GM21447 (cell line): Measurements from ENCODE around the gene TMCO6.

ENCODE experiments used
- ATAC-seq: cut with Tn5 transposase; IDR thresholded peaks from one replicate; pipeline ENCODE4 v1.9.1; 2021; ENCODE audit not compliant: unreplicated experiment

TMCO6 gene

GRCh38 chr5:140672455-140673186, 33.4 kb downstream of the TMCO6 start:
- no peak for ATAC-seq

DNA sequence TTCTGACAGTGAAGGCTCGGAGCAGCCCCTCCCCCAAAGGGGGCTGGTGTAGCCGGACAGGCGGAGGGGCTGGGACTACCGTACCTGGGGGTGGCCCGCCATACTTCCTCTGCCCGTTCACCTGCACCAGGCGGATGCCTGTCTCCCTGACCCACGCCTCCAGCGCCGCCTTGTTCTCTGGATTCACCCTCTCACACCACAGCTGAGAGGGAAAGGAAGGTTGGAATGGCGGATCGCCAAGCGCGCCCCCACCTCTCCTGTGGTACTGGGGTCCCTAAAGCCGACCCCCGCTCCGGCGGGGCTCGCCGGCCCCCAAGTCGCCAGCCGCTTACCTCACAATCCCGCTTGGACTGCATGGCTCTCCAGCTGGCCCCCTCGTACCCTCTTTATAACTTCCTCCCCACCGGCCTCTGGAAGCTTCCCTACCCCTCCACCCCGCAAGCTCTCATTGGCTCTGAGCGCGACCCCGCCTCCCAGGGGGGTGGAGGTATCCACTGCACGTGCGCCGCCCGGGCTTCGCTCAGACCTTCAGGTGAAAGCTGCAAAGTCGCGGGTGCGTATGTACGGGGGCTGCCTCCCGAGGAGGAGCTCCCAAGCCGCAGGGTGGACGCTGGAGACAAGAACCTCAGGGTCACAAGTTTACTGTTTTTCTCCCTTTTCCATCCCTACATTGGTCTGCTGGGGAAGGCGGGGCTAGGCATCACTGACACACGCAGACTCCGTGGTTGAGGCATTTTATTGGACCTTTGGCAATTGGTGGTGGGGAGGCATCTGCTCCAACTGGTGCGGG, 34.1 kb downstream of the TMCO6 start, which contains the start of gene DND1:
Gene DND1, minus strand, starts transcription at position 390 of the 790 bp plus-strand sequence. Its CDS starts 34 bp downstream, at position 356.
- ATAC-seq, result no peak

DNA sequence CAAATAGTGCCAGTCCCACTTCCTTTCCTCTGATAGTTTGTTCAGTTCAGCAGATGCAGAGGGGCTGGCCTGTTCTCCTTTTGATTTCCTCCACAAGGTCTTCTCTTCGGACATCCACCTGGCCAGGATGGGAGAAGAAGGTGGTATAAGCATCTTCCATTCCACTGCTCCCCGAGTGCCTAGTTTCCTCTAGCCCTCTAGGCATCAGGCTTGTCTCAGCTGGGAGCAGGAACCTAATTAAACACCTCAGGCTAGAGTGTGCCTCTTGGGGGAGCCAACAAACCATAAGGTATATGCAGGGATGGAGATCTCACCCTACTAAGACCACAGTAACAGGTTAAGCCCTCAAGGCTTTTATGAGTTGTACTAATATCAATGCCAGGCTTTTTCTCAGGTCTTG, 35.0 kb downstream of the TMCO6 start:
- no peak for ATAC-seq

DNA sequence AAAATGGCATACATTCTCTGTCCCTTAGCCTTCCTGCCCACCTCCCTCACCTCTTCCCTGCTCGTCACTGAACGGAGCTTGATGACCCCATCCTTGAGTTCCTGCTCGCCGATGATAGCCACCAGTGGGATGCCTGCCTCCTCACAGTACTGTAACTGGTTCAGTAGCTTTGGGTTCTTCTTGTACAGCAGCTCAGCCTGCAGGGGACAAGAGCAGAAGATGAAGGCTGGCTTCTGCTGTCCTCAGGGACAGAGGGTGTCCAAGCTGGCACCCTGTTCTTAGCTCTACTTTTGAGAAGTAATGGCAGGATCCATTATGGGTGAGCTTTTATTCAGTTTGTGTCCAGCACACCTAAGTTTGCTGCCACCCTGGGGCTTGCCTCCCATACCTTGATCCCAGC, 35.4 kb downstream of the TMCO6 start:
- ATAC-seq, result no peak

DNA sequence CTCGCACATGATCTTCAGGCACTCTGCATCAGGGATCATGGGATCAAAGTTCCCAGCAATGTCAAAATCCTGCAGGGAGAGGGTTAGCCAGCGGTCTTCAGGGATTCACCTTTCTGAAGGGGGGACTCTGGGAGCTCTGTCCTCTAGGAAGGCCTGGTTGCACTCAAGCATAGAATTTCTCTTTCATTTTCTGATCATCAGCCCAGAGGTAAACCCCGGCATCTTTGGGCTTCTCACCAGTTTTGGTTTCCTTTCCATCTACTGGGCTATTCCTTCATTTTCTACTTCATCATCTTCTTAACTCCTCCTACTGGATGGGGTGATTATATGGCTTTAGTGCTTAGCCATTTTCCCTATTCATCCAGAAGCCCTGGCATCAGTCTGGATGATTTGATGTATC, 38.7 kb downstream of the TMCO6 start:
- ATAC-seq, result peak; percentile 78

GRCh38 chr5:140678993-140679392, 39.7 kb downstream of the TMCO6 start:
- no peak for ATAC-seq

DNA sequence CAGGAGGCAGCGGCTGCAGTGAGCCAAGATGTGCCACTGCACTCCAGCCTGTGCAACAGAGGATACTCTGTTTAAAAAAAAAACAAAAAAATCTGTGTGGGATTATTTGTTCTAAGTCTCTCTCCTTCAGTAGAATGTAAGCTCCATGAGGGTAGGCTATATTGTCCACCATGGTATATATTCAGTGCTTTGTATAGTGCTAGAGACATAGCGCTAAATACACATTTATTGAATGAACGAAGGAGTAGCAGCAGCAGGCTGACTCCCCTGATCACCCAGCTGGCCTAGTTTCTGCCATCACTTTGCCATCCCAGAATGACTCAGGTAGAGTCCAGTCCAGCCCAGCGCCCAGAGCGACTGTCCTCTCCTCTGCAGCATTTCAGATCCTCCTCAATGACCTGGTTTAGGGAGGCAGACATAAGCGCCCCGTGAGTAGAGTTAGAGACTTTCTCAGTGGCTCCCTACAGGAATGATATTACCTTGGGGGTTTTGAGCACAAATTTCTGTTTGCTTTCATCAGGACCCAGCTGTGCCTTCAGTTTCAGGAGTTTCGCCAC, 51.2 kb downstream of the TMCO6 start:
- no peak for ATAC-seq

- peak; percentile 98 for ATAC-seq
Observed at GRCh38 chr5:140690941-140691924, 52.0 kb downstream of the TMCO6 start, which contains the start of the genes HARS1 and HARS2. HARS1 (minus strand) TSS chr5:140691370; CDS start chr5:140691304, 66 bp downstream. HARS2 (plus strand) TSS chr5:140691455; CDS start chr5:140691649, 194 bp downstream.

DNA sequence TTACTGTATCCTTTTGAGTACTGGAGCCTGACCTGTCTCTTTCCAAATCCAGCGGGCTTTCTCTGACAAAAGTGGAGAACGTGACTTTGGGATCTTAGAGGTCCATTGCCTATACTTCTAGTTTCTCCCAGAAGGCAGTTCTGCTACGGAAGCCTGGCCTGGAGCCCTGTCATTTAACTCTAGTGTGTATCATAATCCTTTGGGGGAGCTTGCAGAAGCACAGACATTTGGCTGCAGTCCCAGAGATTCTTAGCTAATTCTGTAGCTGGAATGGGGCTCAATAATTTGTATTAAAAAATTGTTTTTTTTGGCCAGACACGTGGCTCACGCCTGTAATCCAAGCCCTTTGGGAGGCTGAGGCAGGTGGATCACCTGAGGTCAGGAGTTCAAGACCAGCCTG, 55.0 kb downstream of the TMCO6 start:
- no peak for ATAC-seq
